ENCODE data around the gene HDGFL3. TPM values are rescaled to one million over a fixed set of nuclear protein-coding genes. Genes with fewer than 3 reads are reported as not detected.

Gene HDGFL3
- total and polyA plus RNA-seq, 9 of the 15 experiments (the other 6 are each of a cell fraction or from before 2014, with no cell fraction given), result 6.7 to 42.0 (median 31.4) TPM

GRCh38 chr15:83178869-83179325 is 28.7 kb downstream of the HDGFL3 start (continued):
- TF ChIP-seq ELK1 (CRISPR knock-in tag; IDR thresholded peaks at IDR 0.05) (no peak), SLC30A9 (CRISPR knock-in tag; IDR thresholded peaks at IDR 0.05) (no peak), BCL6 (CRISPR knock-in tag; IDR thresholded peaks at IDR 0.05) (no peak), MTA1 (IDR thresholded peaks at IDR 0.05; ENCODE audit: borderline replicate concordance) (no peak), ZNF282 (CRISPR knock-in tag; IDR thresholded peaks at IDR 0.05) (no peak), BRD9 (IDR thresholded peaks at IDR 0.05; ENCODE audit: low read depth, partially characterized antibody) (no peak), CC2D1A (IDR thresholded peaks at IDR 0.05) (peak; percentile 46; the same call in 1 of the 2 replicates), CBFB (CRISPR knock-in tag; IDR thresholded peaks at IDR 0.05) (no peak), MNT (conservative IDR thresholded peaks at IDR 0.05) (no peak), HSF4 (CRISPR knock-in tag; IDR thresholded peaks at IDR 0.05; ENCODE audit: borderline replicate concordance) (0 out of 2 replicates have a peak, but pooled peaks have one; percentile 22), GMEB1 (CRISPR knock-in tag; IDR thresholded peaks at IDR 0.05) (no peak), ZBTB11 (CRISPR knock-in tag; IDR thresholded peaks at IDR 0.05) (peak in 1 of 3 experiments; percentile 50; a peak in 2 of 6 replicates), ELF2 (CRISPR knock-in tag; IDR thresholded peaks at IDR 0.05) (no peak), MITF (IDR thresholded peaks at IDR 0.05) (no peak), DEAF1 (CRISPR knock-in tag; IDR thresholded peaks at IDR 0.05) (no peak), ILF3 (IDR thresholded peaks at IDR 0.05; ENCODE audit: borderline replicate concordance) (no peak), SNRNP70 (optimal IDR thresholded peaks at IDR 0.05; ENCODE audit: low read depth, low read length) (no peak)
